ENCODE data around the gene SRD5A2.
"Not testable (repeated sequence)": the region's sequence is repeated elsewhere in the genome, so short reads cannot be mapped to it uniquely, and the experiment has no call there.

The SRD5A2 gene

DNA sequence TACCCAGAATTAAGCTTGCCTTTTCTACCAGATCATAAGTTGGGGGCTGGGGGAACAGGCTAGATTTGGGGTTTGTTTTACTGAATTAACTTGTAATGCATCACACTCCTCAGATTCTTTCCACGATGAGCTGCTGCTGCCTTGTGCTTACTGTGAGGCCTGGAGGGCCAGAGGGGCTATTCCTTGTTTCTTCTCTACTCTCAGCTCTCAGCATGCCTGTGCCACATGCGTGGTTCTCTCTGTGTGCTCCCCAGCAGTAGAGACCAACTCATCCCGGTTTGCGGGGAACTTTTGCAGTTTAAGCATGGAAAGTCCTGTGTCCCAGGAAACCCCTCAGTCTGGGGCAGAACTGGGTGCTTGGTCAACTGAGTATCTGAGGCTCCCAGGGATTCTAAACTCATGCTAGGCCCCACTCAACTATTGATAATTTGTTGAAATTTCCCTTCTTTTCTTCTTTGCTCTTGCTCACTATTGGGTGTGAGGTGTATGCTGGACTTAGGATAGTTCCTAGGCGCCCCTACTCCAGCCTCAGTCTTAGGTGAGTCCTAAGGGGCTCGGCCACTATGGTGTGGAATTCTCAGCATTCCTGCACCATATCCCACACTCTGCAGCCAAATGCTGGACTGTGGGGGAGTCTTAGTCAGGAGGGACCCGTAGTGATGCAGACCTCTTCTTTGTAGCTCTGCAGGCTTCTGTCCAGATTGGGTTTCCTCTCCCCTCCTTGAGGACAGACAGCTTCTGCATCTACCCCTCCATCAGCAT, 63.1 kb downstream of the SRD5A2 start:
- no peak for ATAC-seq
- DNase-seq (ENCODE audit: low spot score in 2 of 2), result no peak
- H3K9me3 Mint-ChIP-seq, result no peaks in the 10 kb centered on the region
- H3K27ac Mint-ChIP-seq, result no peak overlapping the region
- H3K4me3 Mint-ChIP-seq, result no peak overlapping the region
- H3K36me3 Mint-ChIP-seq, result no peaks in the 10 kb centered on the region
- no peaks in the 10 kb centered on the region for H3K4me1 Mint-ChIP-seq

DNA sequence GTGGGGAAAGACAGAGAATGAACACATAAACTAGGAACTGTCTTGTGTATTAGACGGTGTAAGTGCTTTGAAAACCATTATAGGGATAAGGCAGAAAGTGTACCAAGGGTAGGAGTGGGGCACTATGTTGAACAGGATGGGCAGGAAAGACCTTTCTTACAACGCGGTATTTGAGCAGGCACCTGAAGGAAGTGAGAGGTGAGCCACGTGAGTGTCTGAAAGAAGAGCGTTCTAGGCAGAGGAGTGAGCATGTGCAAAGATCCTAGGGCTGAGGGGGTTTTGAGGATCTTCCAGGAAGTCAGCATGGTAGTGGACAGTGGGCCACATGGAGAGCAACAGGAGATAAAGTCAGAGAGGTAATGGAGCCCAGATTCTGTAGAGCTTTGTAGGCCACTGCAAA, 65.2 kb downstream of the SRD5A2 start:
- no peaks in the 10 kb centered on the region for H3K9me3 Mint-ChIP-seq
- H3K4me1 Mint-ChIP-seq, result no peaks in the 10 kb centered on the region

DNA sequence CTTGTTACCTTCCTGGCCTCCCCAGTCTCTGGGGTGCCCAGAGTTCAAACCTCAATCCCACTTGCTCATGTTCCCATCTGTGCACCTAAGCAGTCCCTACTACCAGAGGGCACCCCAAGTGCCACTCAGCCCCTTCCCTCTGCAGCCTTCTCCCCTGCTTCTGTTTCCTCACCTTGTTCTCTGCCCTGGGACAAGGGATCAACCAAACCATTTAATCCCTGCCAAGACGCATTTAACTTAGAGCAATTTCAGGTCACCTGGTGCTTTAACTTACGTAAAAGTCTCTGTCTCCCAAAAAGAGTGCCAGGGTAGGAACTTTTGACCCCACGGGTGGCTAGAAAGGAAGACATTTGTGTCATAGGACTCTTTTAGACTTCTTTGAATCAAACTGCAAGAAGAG, 67.2 kb downstream of the SRD5A2 start:
- ATAC-seq (no peak), DNase-seq (ENCODE audit: low spot score in 2 of 2) (no peak)
- Mint-ChIP-seq H3K9me3 (no peaks in the 10 kb centered on the region), H3K4me1 (no peaks in the 10 kb centered on the region), H3K27ac (no peak overlapping the region), H3K36me3 (no peaks in the 10 kb centered on the region), H3K4me3 (no peak overlapping the region)

More for the DNA sequence above, 65.2 kb downstream of the SRD5A2 start:
- no peaks in the 10 kb centered on the region for H3K36me3 Mint-ChIP-seq
- no peak overlapping the region for H3K27ac Mint-ChIP-seq
- no peak for DNase-seq (ENCODE audit: low spot score in 2 of 2)
- no peak for ATAC-seq
- no peak overlapping the region for H3K4me3 Mint-ChIP-seq

DNA sequence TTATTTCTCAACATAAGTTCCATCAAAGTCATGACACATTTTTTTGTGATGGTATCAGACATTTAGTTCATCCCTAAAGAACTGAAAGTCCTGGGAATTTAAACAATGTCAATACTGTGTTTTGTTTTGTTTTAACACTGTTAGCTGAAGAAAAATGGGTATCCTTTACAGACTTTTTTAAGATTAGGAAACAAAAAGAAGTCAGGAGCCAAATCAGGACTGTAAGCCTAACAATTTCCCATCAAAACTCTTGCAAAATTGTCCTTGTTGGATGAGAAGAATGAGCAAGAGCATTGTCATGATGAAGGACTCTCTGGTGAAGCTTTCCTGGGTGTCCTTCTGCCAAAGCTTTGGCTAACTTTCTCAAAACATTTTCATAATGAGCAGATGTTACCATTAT, 69.4 kb downstream of the SRD5A2 start:
- H3K9me3 Mint-ChIP-seq, result no peaks in the 10 kb centered on the region
- DNase-seq (ENCODE audit: low spot score in 2 of 2), result no peak
- no peak overlapping the region for H3K4me3 Mint-ChIP-seq
- no peak overlapping the region for H3K27ac Mint-ChIP-seq
- no peaks in the 10 kb centered on the region for H3K36me3 Mint-ChIP-seq
- no peaks in the 10 kb centered on the region for H3K4me1 Mint-ChIP-seq
- ATAC-seq, result no peak

DNA sequence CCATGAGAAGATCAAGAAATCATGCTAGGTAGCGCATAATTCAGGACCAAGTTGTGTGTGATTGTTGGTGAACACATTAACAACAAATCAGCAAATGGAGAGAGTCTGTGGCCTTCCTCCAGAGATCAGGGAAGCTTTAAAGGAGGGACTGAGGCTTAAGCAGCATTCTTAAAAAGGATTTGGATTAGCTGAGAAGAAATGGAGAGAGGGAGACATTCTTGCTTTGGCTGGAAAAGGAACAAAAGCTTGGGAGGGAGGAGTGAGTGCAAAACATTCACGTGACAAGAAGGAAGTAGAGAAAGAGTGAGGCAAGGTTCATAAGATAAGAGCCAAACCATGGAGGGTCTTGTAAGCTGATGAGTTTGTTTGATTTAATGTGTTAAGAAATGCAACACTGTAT, 75.6 kb downstream of the SRD5A2 start:
- Mint-ChIP-seq H3K4me3 (no peak overlapping the region), H3K4me1 (no peaks in the 10 kb centered on the region), H3K27ac (no peak overlapping the region), H3K36me3 (no peaks in the 10 kb centered on the region), H3K9me3 (no peaks in the 10 kb centered on the region)
- ATAC-seq, result no peak
- DNase-seq (ENCODE audit: low spot score in 2 of 2), result no peak

DNA sequence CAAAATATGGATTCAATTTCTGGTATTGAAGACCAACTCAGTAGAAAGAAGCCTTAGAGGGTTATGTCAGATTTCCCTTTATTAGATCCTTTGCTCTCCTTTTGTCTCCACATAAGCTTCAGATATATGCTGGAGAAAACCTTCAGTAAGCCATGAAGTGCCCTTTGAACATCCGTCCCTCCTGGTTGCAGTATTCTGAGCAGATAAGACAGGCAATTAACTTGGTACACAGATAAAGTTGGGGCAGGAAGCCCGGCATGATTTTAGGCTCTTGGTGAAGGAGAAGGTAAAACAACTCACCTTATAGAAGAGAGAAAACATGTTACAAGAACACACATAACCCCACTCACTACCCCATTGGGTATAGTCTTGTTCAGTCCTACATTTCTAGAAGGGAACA, 76.4 kb downstream of the SRD5A2 start:
- H3K4me3 Mint-ChIP-seq, result no peak overlapping the region
- ATAC-seq, result no peak
- no peak overlapping the region for H3K27ac Mint-ChIP-seq
- no peak for DNase-seq (ENCODE audit: low spot score in 2 of 2)
- no peaks in the 10 kb centered on the region for H3K9me3 Mint-ChIP-seq
- H3K4me1 Mint-ChIP-seq, result no peaks in the 10 kb centered on the region
- H3K36me3 Mint-ChIP-seq, result no peaks in the 10 kb centered on the region

DNA sequence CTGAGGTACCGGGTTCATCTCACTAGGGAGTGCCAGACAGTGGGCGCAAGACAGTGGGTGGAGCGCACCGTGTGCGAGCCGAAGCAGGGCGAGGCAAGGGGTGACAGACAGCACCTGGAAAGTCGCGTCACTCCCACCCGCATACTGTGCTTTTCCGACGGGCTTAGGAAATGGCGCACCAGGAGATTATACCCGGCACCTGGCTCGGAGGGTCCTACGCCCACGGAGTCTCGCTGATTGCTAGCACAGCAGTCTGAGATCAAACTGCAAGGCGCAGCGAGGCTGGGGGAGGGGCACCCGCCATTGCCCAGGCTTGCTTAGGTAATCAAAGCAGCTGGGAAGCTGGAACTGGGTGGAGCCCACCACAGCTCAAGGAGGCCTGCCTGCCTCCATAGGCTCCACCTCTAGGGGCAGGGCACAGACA, 84.3 kb downstream of the SRD5A2 start:
- H3K36me3 Mint-ChIP-seq; ATAC-seq; DNase-seq (ENCODE audit: low spot score in 2 of 2); H3K4me1 Mint-ChIP-seq; H3K4me3 Mint-ChIP-seq; H3K9me3 Mint-ChIP-seq; H3K27ac Mint-ChIP-seq: not testable (repeated sequence)

DNA sequence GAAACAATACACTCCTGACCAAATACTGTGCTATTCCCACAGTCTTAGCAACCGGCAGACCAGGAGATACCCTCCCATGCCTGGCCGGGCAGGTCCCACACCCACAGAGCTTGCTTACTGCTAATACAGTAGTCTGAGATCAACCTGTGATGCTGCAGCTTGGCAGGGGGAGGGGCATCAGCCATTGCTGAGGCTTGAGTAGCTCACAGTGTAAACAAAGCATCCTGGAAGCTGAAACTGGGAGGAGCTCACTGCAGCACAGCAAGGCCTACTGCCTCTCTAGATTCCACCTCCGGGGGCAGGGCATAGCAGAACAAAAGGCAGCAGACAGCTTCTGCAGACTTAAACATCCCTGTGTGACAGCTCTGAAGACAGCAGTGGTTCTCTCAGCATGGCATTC, 91.4 kb downstream of the SRD5A2 start:
- not testable (repeated sequence) for DNase-seq (ENCODE audit: low spot score in 2 of 2); H3K27ac Mint-ChIP-seq

DNA sequence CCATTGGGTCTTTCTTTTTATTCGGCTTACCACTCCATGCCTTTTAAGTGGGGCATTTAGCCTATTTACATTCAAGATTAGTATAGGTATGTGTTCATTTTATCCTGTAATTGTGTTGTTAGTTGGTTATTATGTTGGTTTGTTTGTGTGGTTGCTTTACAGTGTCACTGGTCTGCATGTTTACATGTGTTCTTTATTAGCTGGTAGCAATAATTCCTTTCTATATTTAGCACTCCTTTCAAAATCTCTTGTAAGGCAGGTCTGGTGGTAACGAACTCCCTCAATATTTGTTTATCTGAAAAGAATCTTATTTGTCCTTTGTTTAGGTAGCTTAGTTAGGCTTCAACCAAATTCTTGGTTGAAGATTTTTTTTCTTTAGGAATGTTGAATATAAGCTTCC, 97.5 kb downstream of the SRD5A2 start:
- Mint-ChIP-seq H3K36me3 (no peaks in the 10 kb centered on the region), H3K27ac (no peak overlapping the region), H3K4me1 (no peaks in the 10 kb centered on the region), H3K4me3 (no peak overlapping the region), H3K9me3 (no peaks in the 10 kb centered on the region)
- ATAC-seq (no peak), DNase-seq (ENCODE audit: low spot score in 2 of 2) (no peak)

More for the DNA sequence above, 91.4 kb downstream of the SRD5A2 start:
- not testable (repeated sequence) for H3K4me1 Mint-ChIP-seq, H3K9me3 Mint-ChIP-seq, H3K36me3 Mint-ChIP-seq, H3K4me3 Mint-ChIP-seq, ATAC-seq

DNA sequence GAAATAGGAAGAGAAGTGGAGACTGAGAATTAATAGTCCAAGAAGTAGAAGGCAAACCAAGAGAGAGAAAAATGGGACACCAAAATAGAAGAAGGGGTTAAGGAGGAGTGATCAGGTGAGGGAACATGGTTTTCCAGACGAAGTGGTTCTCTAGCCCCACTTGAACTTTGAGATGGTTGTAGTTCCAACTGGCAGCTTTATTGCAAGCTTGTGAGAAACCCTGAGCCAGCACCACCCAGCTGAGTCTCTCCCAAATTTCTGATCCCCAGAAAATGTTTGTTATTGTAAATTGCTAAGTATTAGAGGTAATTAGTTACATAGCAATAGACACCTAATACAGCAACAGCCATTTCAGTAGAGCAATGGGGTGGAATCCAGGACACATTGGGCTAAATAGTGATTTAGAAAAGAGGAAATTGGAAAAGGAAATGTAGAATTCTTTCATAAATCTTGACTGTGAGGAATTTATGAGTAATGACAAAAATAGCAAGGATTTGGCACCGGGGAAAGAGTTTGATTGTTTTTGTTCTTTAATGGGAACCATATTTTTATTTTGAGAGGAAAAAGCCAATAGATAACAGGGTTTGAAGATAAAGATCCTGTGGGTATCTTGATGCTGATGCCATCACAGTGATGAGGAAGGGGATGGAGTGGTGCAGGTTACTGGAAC, 104.1 kb downstream of the SRD5A2 start:
- DNase-seq (ENCODE audit: low spot score in 2 of 2), result no peak
- Mint-ChIP-seq H3K9me3 (no peaks in the 10 kb centered on the region), H3K4me1 (no peaks in the 10 kb centered on the region)

DNA sequence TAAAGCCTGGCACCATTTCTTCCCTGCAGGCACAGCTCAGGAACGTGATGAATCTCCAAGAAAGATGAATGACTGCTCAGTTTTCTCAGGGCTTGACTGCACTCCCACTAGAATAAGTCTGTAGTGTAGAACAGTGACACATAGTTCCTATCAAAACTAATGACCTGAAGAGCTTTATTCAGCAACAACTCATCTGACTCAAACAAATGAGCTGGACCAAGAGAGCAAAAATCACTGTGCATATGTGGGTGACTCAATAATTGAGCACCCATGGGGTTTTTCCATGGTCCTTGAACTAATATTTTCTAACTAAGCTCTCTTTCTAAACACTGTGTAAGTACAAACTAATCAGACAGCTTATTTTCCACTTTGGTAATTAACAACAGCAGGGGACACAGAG, 105.0 kb downstream of the SRD5A2 start:
- ATAC-seq (no peak), DNase-seq (ENCODE audit: low spot score in 2 of 2) (no peak)
- H3K27ac Mint-ChIP-seq, result no peak overlapping the region
- H3K36me3 Mint-ChIP-seq, result no peaks in the 10 kb centered on the region
- H3K4me1 Mint-ChIP-seq, result no peaks in the 10 kb centered on the region
- H3K9me3 Mint-ChIP-seq, result no peaks in the 10 kb centered on the region
- no peak overlapping the region for H3K4me3 Mint-ChIP-seq

More for the DNA sequence above, 104.1 kb downstream of the SRD5A2 start:
- Mint-ChIP-seq H3K27ac (no peak overlapping the region), H3K36me3 (no peaks in the 10 kb centered on the region), H3K4me3 (no peak overlapping the region)
- no peak for ATAC-seq

DNA sequence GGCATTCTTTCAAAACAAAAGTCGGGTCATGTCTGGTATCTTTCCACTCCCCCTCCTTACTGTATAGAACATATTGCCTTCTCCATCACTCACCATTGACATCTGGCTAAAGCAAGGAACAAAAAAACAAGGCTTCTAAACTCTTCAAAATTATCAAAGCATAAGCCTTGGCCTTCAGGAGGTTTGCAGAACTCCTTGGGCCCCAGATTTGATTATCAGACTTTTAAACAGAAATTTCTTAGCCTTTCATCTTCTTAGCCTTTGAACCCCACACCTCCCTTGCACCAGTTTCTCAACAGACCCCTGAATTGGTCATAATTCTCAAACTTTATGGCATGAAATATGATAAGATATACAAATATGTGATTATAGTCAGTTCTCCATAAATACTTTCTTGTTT, 106.4 kb downstream of the SRD5A2 start:
- Mint-ChIP-seq H3K36me3 (no peaks in the 10 kb centered on the region), H3K4me1 (no peaks in the 10 kb centered on the region), H3K4me3 (no peak overlapping the region), H3K27ac (no peak overlapping the region), H3K9me3 (no peaks in the 10 kb centered on the region)
- ATAC-seq, result no peak
- DNase-seq (ENCODE audit: low spot score in 2 of 2), result no peak
